GM21723 (cell line): ENCODE results near the gene ZAP70.

Experiments
- ATAC-seq: cut with Tn5 transposase; IDR thresholded peaks from one replicate; pipeline ENCODE4 v1.9.1; 2021; ENCODE audit warnings: mild to moderate bottlenecking, moderate library complexity; ENCODE audit not compliant: unreplicated experiment

The ZAP70 gene

DNA sequence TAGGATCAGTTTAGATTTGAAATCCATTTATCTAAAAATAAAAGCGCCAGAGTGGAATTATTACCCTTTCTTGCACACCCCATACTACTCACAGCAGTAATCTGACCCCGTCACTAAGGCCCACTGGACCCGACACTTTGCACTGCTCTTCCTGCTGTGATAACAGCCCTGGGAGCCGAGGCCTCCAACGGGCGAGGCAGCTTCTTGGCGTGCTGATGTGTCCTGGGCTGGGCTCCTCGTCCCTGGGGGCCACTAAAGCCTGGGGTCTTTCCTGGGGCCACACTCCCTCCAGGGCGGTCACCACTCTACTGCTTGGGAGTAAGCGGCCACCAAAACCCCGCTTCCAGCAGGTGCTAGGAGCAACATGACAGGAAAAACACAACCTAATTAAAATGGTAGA lies 61.7 kb downstream of the ZAP70 start:
- ATAC-seq, result no peak

DNA sequence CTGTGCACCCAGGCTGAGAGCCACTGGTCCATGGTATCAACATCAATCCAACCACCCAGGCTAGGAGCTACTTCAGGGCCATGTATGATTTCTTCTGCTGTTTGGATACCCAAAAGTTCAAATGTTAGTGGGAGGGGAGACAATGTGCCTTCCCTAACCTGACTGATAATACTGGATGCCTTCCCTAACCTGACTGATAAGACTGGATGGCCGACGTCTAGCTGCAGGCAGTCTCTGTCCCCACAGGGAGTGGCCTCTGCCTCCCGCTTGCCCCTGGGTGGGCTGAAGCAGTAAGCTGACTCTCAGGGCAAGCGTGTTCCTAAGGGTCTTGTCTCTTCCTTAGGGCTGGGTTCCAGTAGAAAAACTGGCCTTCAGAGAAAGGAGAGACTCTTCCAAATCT lies 65.8 kb downstream of the ZAP70 start:
- no peak for ATAC-seq

DNA sequence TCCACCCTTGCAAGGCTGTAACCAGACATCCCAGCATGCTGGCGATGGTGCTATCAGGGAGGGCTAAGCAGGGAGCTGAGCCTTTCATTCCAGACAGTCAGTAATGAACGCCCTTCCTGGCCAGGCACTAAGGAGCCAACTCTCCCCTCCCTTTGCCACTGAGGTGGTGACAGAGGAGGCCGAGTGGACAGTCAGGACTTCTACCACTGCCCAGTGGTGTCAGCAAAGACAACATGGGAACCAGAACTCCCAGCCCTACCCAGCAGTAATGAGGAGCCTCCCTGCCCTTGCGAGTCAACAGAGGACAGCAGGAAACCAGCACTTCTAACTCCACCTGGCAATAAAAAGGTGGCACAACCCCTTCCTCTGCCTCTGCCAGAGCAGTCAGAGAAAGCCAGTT lies 68.6 kb downstream of the ZAP70 start:
- ATAC-seq, result no peak

DNA sequence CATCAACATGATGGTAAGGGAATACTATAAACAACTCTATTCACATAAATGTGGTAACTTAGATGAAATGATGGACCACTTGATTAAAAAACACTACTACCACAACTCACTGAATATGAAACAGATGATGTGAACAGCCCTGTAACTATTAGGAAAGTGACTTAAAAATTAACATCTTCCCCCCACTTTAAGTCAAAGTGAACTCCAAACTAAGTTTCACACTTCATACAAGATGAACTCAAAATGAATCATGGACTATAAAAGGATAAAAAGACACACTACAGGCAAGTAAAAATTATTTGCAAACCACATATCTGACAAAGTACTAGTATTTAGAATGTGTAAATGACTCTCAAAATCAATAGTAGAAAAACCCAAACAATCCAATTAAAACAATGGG lies 71.6 kb downstream of the ZAP70 start:
- ATAC-seq, result no peak

DNA sequence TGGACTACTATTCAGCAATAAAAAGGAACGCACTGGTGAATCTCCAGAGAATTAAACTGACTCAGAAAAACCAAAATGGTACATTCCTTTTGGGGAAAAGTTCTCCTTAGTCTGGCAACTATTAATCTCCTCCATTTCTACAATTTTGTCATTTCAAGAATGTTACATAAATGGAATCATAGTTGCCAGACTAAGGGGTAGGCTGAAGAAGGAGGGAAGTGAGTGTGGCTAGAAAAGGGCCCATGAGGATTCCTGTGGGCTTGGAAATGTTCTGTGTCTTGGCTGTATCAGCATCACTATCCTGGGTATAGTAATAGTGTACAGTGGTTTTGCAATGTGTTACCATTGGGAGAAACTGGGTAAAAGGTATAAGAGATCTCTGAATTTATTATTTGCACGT lies 72.4 kb downstream of the ZAP70 start:
- ATAC-seq, result no peak

DNA sequence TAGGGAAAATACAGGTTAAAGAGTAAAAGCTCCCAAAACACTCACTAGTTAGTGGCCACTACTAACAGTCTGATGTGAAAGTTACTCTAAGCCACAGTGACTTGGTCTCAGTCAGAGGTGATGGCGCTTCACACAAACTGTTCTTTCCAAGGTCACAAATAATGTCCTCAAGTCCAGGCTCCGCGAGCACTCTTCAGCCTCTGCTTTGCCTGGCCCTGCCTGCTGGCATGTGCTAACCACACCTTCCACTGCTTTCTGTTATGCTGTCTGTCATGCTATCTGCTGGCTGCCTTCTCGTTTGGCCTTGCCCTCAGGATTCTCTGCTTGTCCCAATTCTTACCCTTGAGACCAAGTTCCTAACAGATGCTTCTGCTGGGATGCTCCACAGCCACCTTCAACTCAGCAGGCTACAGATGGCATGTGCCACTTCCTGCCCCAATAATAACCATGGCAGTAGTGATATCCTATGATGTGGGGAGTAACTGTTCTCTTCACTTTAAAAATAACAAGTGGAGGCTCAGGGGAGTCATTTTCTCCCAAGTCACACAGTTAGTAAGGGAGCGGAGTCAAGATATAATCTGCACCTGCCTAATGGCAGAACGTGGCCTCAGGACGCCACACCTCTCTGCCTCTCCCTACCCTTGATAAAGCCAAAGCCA lies 75.7 kb downstream of the ZAP70 start:
- ATAC-seq, result no peak
